ENCODE data around the gene GAL. TPM values are rescaled to one million over a fixed set of nuclear protein-coding genes. Genes with fewer than 3 reads are reported as not detected.

Gene GAL
- total RNA-seq, 4 donors from 2014 or later, result 1.9 to 14.1 TPM; not detected in 2

GRCh38 chr11:68683536-68684384 lies 584 bp upstream of the GAL start:
- Histone ChIP-seq H3K36me3 (no peaks in the 10 kb centered on the region), H3K27me3 (peaks cover 61% of the 10 kb centered on the region), H3K27ac (no peak overlapping the region), H3K4me1 (peaks cover 0 to 12% (median 11%) of the 10 kb centered on the region in 4 donors), H3K9me3 (no peaks in the 10 kb centered on the region), H3K4me3 (peak overlapping the region in 2 of 4 donors; percentile 24 to 50)
- no peak for TF ChIP-seq POLR2A (IDR thresholded peaks at IDR 0.05)
- no peak for TF ChIP-seq POLR2AphosphoS5 (IDR thresholded peaks at IDR 0.05)
- no peak for TF ChIP-seq CTCF (IDR thresholded peaks at IDR 0.05)
- TF ChIP-seq EP300 (IDR thresholded peaks at IDR 0.05; ENCODE audit: low read depth), result no peak
- DNase-seq, result no peak
- in situ Hi-C loops (cut with MboI; ENCODE audit: low pct_ligation_motif_present in 1 of 4, low pct_unique_long_range_greater_than_20kb in 1 of 4, low sequenced_read_pairs in 3 of 4), result no loop called here
- intact Hi-C loops (cut with DNase I; ENCODE audit: low total_unique reads), result no loop called here
- 37% methylated on average over 37 of the region's 37 CpGs; no CpG with 5 or more reads in 1 of the 2 donors for WGBS, 2 donors (ENCODE audit: low coverage in 1 of 2)

- Histone ChIP-seq H3K36me3 (no peaks in the 10 kb centered on the region), H3K4me1 (peaks cover 0 to 12% (median 11%) of the 10 kb centered on the region in 4 donors), H3K27ac (no peak overlapping the region), H3K27me3 (peaks cover 74% of the 10 kb centered on the region), H3K4me3 (no peak overlapping the region), H3K9me3 (no peaks in the 10 kb centered on the region)
- intact Hi-C loops (cut with DNase I; ENCODE audit: low total_unique reads), result no loop called here
- in situ Hi-C loops (cut with MboI; ENCODE audit: low pct_ligation_motif_present in 1 of 4, low pct_unique_long_range_greater_than_20kb in 1 of 4, low sequenced_read_pairs in 3 of 4), result no loop called here
- no peak for DNase-seq
- WGBS, 2 donors (ENCODE audit: low coverage in 1 of 2), result 93% methylated on average over 18 of the region's 18 CpGs; no CpG with 5 or more reads in 1 of the 2 donors
- TF ChIP-seq POLR2A (IDR thresholded peaks at IDR 0.05) (no peak), POLR2AphosphoS5 (IDR thresholded peaks at IDR 0.05) (no peak), CTCF (IDR thresholded peaks at IDR 0.05) (no peak), EP300 (IDR thresholded peaks at IDR 0.05; ENCODE audit: low read depth) (no peak)
Observed at GRCh38 chr11:68685656-68686380, 1.5 kb downstream of the GAL start.

GRCh38 chr11:68686486-68686885 lies 2.1 kb downstream of the GAL start:
- TF ChIP-seq POLR2A (IDR thresholded peaks at IDR 0.05) (no peak), POLR2AphosphoS5 (IDR thresholded peaks at IDR 0.05) (no peak), CTCF (IDR thresholded peaks at IDR 0.05) (no peak), EP300 (IDR thresholded peaks at IDR 0.05; ENCODE audit: low read depth) (no peak)

GRCh38 chr11:68687311-68687710 lies 3.0 kb downstream of the GAL start:
- no peak overlapping the region for H3K4me3 ChIP-seq
- peaks cover 0 to 12% (median 11%) of the 10 kb centered on the region in 4 donors for H3K4me1 ChIP-seq
- intact Hi-C loops (cut with DNase I; ENCODE audit: low total_unique reads) (no loop called here), in situ Hi-C loops (cut with MboI; ENCODE audit: low pct_ligation_motif_present in 1 of 4, low pct_unique_long_range_greater_than_20kb in 1 of 4, low sequenced_read_pairs in 3 of 4) (no loop called here)
- TF ChIP-seq EP300 (IDR thresholded peaks at IDR 0.05; ENCODE audit: low read depth) (no peak), CTCF (IDR thresholded peaks at IDR 0.05) (no peak), POLR2AphosphoS5 (IDR thresholded peaks at IDR 0.05) (no peak), POLR2A (IDR thresholded peaks at IDR 0.05) (no peak)
- WGBS, 2 donors (ENCODE audit: low coverage in 1 of 2), result 55% methylated on average over 9 of the region's 9 CpGs; no CpG with 5 or more reads in 1 of the 2 donors
- H3K9me3 ChIP-seq, result no peaks in the 10 kb centered on the region
- peaks cover 71% of the 10 kb centered on the region for H3K27me3 ChIP-seq
- H3K27ac ChIP-seq, result no peak overlapping the region
- DNase-seq, result no peak
- no peaks in the 10 kb centered on the region for H3K36me3 ChIP-seq

More at GRCh38 chr11:68686486-68686885, 2.1 kb downstream of the GAL start:
- no peaks in the 10 kb centered on the region for H3K9me3 ChIP-seq
- WGBS, 2 donors (ENCODE audit: low coverage in 1 of 2), result 84 to 90% methylated on average over 2 to 12 of the region's 12 CpGs
- H3K36me3 ChIP-seq, result no peaks in the 10 kb centered on the region
- intact Hi-C loops (cut with DNase I; ENCODE audit: low total_unique reads), result no loop called here
- peaks cover 0 to 12% (median 11%) of the 10 kb centered on the region in 4 donors for H3K4me1 ChIP-seq
- in situ Hi-C loops (cut with MboI; ENCODE audit: low pct_ligation_motif_present in 1 of 4, low pct_unique_long_range_greater_than_20kb in 1 of 4, low sequenced_read_pairs in 3 of 4), result no loop called here
- DNase-seq, result no peak
- no peak overlapping the region for H3K27ac ChIP-seq
- H3K4me3 ChIP-seq, result no peak overlapping the region
- peaks cover 74% of the 10 kb centered on the region for H3K27me3 ChIP-seq

Measured in transverse colon (tissue), 4 donors.